ENCODE measurements around the gene MESP1.

DNA sequence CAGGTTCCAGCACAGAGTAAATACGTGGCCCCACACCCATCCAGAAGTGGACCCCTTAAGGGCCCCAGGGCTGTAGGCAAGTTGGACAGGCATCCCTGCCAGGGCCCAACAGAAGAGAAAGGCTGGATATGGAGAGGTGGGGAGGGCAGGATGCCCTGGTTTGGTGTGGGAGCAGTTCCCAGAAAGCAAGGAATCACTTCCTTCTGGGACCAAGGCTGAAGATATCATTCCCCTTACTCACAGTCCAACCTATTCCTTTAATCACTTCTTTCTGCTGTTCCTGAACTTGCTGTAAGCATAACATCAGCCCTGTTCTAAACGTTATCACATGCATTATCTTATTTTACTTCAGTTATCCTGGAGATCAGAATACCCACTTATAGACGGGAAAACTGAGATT is 19.0 kb upstream of the MESP1 start:
- TF ChIP-seq, protein P1, sequence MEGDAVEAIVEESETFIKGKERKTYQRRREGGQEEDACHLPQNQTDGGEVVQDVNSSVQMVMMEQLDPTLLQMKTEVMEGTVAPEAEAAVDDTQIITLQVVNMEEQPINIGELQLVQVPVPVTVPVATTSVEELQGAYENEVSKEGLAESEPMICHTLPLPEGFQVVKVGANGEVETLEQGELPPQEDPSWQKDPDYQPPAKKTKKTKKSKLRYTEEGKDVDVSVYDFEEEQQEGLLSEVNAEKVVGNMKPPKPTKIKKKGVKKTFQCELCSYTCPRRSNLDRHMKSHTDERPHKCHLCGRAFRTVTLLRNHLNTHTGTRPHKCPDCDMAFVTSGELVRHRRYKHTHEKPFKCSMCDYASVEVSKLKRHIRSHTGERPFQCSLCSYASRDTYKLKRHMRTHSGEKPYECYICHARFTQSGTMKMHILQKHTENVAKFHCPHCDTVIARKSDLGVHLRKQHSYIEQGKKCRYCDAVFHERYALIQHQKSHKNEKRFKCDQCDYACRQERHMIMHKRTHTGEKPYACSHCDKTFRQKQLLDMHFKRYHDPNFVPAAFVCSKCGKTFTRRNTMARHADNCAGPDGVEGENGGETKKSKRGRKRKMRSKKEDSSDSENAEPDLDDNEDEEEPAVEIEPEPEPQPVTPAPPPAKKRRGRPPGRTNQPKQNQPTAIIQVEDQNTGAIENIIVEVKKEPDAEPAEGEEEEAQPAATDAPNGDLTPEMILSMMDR (IDR thresholded peaks at IDR 0.05; ENCODE audit: borderline replicate concordance, extremely low read depth, low read length, poor library complexity, severe bottlenecking): no peak
- no peak for TF ChIP-seq EZH2 (IDR thresholded peaks at IDR 0.05; ENCODE audit: borderline replicate concordance, low read depth, low read length, severe bottlenecking)
